ENCODE data around the gene LRRIQ1. TPM values are rescaled to one million over a fixed set of nuclear protein-coding genes. Genes with fewer than 3 reads are reported as not detected.

LRRIQ1 gene
- total RNA-seq, 4 donors from 2014 or later: 1.6 to 5.4 (median 3.4) TPM

DNA sequence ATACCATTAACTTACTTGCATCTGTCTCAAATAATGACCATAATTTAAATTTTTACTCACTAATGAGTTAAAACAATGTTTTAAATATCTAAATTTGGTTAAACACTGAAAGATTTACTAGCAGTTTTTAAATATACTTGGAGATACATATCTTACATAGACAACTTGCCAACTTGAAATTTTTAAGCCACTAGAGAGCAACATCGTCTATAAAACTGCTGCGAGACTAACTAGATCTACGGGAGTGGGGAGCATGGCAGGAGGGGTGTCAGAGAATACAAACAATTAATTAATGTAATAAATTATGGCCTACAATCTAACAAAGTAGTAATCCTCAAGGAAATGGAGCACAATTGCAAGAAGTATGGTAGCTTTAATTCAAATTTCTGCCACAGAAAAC lies 120.4 kb downstream of the LRRIQ1 start:
- no peaks in the 10 kb centered on the region for H3K36me3 ChIP-seq
- TF ChIP-seq, protein P1, sequence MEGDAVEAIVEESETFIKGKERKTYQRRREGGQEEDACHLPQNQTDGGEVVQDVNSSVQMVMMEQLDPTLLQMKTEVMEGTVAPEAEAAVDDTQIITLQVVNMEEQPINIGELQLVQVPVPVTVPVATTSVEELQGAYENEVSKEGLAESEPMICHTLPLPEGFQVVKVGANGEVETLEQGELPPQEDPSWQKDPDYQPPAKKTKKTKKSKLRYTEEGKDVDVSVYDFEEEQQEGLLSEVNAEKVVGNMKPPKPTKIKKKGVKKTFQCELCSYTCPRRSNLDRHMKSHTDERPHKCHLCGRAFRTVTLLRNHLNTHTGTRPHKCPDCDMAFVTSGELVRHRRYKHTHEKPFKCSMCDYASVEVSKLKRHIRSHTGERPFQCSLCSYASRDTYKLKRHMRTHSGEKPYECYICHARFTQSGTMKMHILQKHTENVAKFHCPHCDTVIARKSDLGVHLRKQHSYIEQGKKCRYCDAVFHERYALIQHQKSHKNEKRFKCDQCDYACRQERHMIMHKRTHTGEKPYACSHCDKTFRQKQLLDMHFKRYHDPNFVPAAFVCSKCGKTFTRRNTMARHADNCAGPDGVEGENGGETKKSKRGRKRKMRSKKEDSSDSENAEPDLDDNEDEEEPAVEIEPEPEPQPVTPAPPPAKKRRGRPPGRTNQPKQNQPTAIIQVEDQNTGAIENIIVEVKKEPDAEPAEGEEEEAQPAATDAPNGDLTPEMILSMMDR (IDR thresholded peaks at IDR 0.05): no peak
- TF ChIP-seq EP300 (IDR thresholded peaks at IDR 0.05) (no peak), POLR2A (IDR thresholded peaks at IDR 0.05) (no peak)
- H3K27ac ChIP-seq: no peak overlapping the region
- no peak overlapping the region for H3K4me3 ChIP-seq
- H3K9me3 ChIP-seq: no peaks in the 10 kb centered on the region
- H3K27me3 ChIP-seq: no peaks in the 10 kb centered on the region
- no peaks in the 10 kb centered on the region for H3K4me1 ChIP-seq
- no peak for DNase-seq (ENCODE audit: low spot score in 2 of 2)
- 53 to 57% methylated on average over 3 of the region's 3 CpGs for WGBS, 2 donors

DNA sequence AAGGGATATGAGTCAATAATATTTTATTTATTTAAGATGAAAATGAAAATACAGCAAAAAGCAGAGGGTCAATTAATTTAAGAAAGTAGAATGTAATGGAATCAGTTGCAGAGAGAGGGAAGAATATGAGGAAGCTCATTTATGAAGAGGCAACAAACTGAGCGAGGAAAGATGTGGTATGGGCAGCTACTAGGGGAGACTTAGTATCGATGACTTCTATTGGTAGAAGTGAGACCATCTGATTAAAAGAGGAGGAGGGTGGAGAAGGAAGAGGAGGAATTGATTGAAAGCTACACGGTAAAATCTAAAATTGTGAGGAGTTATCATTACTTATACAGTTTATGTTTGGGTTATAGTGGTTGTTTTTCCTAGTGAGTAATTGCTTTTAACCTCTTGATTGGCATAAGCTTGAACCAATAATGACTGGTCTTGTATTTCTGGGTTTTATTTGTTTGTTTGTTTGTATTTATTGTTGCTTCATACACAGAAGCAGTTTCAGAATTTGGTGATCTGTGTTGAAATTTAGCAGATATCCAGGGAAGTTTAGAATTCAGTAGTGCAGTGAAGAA lies 121.0 kb downstream of the LRRIQ1 start:
- no peak overlapping the region for H3K27ac ChIP-seq
- no peaks in the 10 kb centered on the region for H3K9me3 ChIP-seq
- TF ChIP-seq, protein P1 (IDR thresholded peaks at IDR 0.05): no peak
- TF ChIP-seq EP300 (IDR thresholded peaks at IDR 0.05) (no peak), POLR2A (IDR thresholded peaks at IDR 0.05) (no peak)

DNA sequence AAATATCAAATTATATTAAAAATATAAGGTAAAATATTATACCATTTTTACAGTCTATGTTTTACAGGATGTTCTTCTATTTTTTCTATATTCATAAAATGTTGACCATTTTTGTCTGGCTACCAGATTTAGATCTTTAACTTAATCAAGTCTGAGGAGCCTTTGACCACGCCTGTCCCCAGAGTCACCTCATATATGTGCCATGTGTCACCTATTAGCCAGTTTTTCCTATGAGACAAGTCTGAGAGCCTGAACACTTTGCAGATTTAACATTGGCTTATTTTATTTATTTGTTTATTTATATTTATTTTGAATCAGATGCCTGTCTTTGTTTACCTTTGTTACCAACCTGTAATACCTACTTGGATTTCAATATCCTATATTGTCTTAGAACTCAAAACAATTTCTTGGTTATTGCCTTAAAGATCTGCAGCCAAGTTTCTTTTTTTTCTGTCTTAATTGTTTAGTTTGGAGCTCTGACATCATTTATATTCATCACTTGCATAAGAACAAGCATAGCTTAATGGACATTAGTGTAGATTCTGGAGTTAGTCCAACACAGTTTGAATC lies 127.7 kb downstream of the LRRIQ1 start:
- no peak for TF ChIP-seq POLR2A (IDR thresholded peaks at IDR 0.05)
- no peaks in the 10 kb centered on the region for H3K4me1 ChIP-seq
- DNase-seq (ENCODE audit: low spot score in 2 of 2): no peak
- no peaks in the 10 kb centered on the region for H3K27me3 ChIP-seq
- no peaks in the 10 kb centered on the region for H3K9me3 ChIP-seq
- H3K27ac ChIP-seq: no peak overlapping the region
- WGBS, 2 donors: 84 to 93% methylated on average over 1 of the region's 1 CpG
- no peaks in the 10 kb centered on the region for H3K36me3 ChIP-seq
- H3K4me3 ChIP-seq: no peak overlapping the region

More for the DNA sequence above, 121.0 kb downstream of the LRRIQ1 start:
- Histone ChIP-seq H3K4me1 (no peaks in the 10 kb centered on the region), H3K27me3 (no peaks in the 10 kb centered on the region), H3K4me3 (no peak overlapping the region), H3K36me3 (no peaks in the 10 kb centered on the region)
- 78 to 83% methylated on average over 3 of the region's 3 CpGs for WGBS, 2 donors
- DNase-seq (ENCODE audit: low spot score in 2 of 2): no peak

DNA sequence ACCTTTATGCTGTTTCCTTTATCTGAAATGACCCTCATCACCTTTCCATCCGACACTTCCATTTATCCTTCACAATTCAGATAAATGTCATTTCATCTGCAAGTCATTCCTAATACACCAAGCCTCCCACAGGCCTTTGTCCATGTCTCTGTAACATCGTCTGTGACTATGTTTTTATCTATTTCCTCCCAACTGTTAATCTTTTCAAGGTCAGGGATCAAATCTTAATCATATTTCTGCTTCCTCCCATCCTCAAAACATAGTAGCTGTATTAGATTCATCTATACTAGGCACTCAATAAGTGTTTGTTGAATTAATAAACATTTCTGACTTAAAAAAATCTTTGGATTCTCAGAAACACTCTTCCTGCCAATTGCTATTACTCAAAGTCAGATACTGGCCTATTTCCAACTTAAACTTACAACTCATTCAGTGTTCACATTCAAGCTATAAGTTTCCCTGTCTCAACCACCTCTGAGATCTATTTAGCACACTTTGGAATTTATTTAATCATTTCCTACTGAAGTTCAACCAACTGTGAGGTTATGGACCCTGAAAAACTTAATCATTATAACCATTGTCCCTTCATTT lies 143.6 kb downstream of the LRRIQ1 start:
- Histone ChIP-seq H3K9me3 (no peaks in the 10 kb centered on the region), H3K4me1 (no peaks in the 10 kb centered on the region), H3K27ac (no peak overlapping the region), H3K4me3 (no peak overlapping the region), H3K36me3 (no peaks in the 10 kb centered on the region), H3K27me3 (no peaks in the 10 kb centered on the region)
- DNase-seq (ENCODE audit: low spot score in 2 of 2): no peak
- 34 to 42% methylated on average over 2 of the region's 2 CpGs for WGBS, 2 donors
- no peak for TF ChIP-seq POLR2A (IDR thresholded peaks at IDR 0.05)
- no peak for TF ChIP-seq EP300 (IDR thresholded peaks at IDR 0.05)
- TF ChIP-seq, protein P1 (IDR thresholded peaks at IDR 0.05): no peak

DNA sequence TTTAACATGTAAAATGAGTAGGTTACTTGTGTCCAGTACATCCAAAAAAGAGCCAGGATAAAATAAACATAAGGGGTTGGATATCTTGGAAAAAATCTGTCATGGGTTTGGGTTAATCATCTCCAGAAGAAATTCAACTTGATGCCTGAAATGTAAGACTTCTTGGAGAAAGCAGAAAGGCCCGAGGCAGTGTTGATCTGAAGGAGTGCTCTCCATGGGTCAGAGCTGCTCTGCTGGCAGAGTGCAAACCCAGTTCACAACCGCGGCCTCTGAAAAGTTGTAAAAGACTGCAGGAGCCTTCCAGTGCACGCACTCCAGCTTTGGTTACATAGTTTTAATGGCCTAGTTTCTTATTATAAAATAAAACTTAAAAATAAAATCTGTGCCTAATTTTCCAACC lies 146.5 kb downstream of the LRRIQ1 start:
- H3K4me3 ChIP-seq: no peak overlapping the region
- WGBS, 2 donors: 45 to 53% methylated on average over 4 of the region's 4 CpGs
- H3K27ac ChIP-seq: no peak overlapping the region
- no peaks in the 10 kb centered on the region for H3K9me3 ChIP-seq
- H3K36me3 ChIP-seq: no peaks in the 10 kb centered on the region
- no peaks in the 10 kb centered on the region for H3K27me3 ChIP-seq
- no peaks in the 10 kb centered on the region for H3K4me1 ChIP-seq
- DNase-seq (ENCODE audit: low spot score in 2 of 2): no peak
- TF ChIP-seq, protein P1 (IDR thresholded peaks at IDR 0.05): no peak
- TF ChIP-seq EP300 (IDR thresholded peaks at IDR 0.05) (no peak), POLR2A (IDR thresholded peaks at IDR 0.05) (no peak)
